ENCODE data around the gene LCE4A. TPM values are rescaled to one million over a fixed set of nuclear protein-coding genes. Genes with fewer than 3 reads are reported as not detected.

LCE4A gene
- total RNA-seq, 1 experiment from 2014 or later: not detected

- Mint-ChIP-seq H3K27me3 (ENCODE audit: low read depth) (peaks cover 16% of the 10 kb centered on the region), H3K36me3 (peaks cover 85% of the 10 kb centered on the region), H3K4me3 (no peak overlapping the region), H3K27ac (no peak overlapping the region), H3K9me3 (peaks cover 94% of the 10 kb centered on the region), H3K4me1 (no peaks in the 10 kb centered on the region)
- ChIA-PET POLR2A (no interaction called here), CTCF (no interaction called here)
- DNase-seq (ENCODE audit: low spot score) (no peak), ATAC-seq (no peak)
- no peak for TF ChIP-seq KAT7 (CRISPR knock-in tag; IDR thresholded peaks at IDR 0.05; ENCODE audit: borderline replicate concordance)
- no peak for TF ChIP-seq NFE2L1 (CRISPR knock-in tag; IDR thresholded peaks at IDR 0.05)
- no peak for TF ChIP-seq SMAD3 (CRISPR knock-in tag; IDR thresholded peaks at IDR 0.05; ENCODE audit: borderline replicate concordance)
- TF ChIP-seq ATF2 (CRISPR knock-in tag; IDR thresholded peaks at IDR 0.05; ENCODE audit: borderline replicate concordance, low read depth): no peak
- TF ChIP-seq MAX (CRISPR knock-in tag; IDR thresholded peaks at IDR 0.05): no peak
- TF ChIP-seq ESRRA (CRISPR knock-in tag; IDR thresholded peaks at IDR 0.05; ENCODE audit: borderline replicate concordance): no peak
- TF ChIP-seq SP1 (CRISPR knock-in tag; conservative IDR thresholded peaks at IDR 0.05): no peak
- TF ChIP-seq NFYB (CRISPR knock-in tag; conservative IDR thresholded peaks at IDR 0.05; ENCODE audit: low read depth): no peak
- TF ChIP-seq ZNF671 (CRISPR knock-in tag; IDR thresholded peaks at IDR 0.05): no peak
- TF ChIP-seq FOXP4 (CRISPR knock-in tag; IDR thresholded peaks at IDR 0.05): no peak
Measured at GRCh38 chr1:152758636-152759035, 50.7 kb downstream of the LCE4A start.

Other genes starting within 250 kb of the LCE4A start
- gene LCE5A, start 197.4 kb upstream of the LCE4A start, total RNA-seq (2021): not detected in 3 replicates
- not detected in 3 replicates for gene CRCT1, start 193.7 kb upstream of the LCE4A start, total RNA-seq (2021)
- not detected in 3 replicates for gene LCE3E, start 141.4 kb upstream of the LCE4A start, total RNA-seq (2021)
- gene LCE3D, start 127.6 kb upstream of the LCE4A start, total RNA-seq (2021): not detected in 3 replicates
- gene LCE3C, start 107.9 kb upstream of the LCE4A start, total RNA-seq (2021): not detected in 3 replicates
- not detected in 3 replicates for gene LCE3B, start 94.3 kb upstream of the LCE4A start, total RNA-seq (2021)
- not detected in 3 replicates for gene LCE3A, start 85.1 kb upstream of the LCE4A start, total RNA-seq (2021)
- not detected in 3 replicates for gene LCE2D, start 44.8 kb upstream of the LCE4A start, total RNA-seq (2021)
- gene LCE2C, start 32.9 kb upstream of the LCE4A start, total RNA-seq (2021): not detected in 3 replicates
- gene LCE2B, start 22.0 kb upstream of the LCE4A start, total RNA-seq (2021): not detected in 3 replicates
- not detected in 3 replicates for gene LCE2A, start 9.8 kb upstream of the LCE4A start, total RNA-seq (2021)
- not detected in 3 replicates for gene KPRP, start 49.9 kb downstream of the LCE4A start, total RNA-seq (2021)
- not detected in 3 replicates for gene LCE1F, start 67.0 kb downstream of the LCE4A start, total RNA-seq (2021)
- not detected in 3 replicates for gene LCE1E, start 78.1 kb downstream of the LCE4A start, total RNA-seq (2021)
- not detected in 3 replicates for gene LCE1D, start 88.6 kb downstream of the LCE4A start, total RNA-seq (2021)
- gene LCE1C, start 98.5 kb downstream of the LCE4A start, total RNA-seq (2021): not detected in 3 replicates
- not detected in 3 replicates for gene LCE1B, start 103.8 kb downstream of the LCE4A start, total RNA-seq (2021)
- gene LCE1A, start 119.3 kb downstream of the LCE4A start, total RNA-seq (2021): not detected in 3 replicates
- not detected in 3 replicates for gene LCE6A, start 134.7 kb downstream of the LCE4A start, total RNA-seq (2021)
- gene LCE7A, start 151.8 kb downstream of the LCE4A start, total RNA-seq (2021): not detected in 3 replicates
- gene SMCP, start 170.2 kb downstream of the LCE4A start, total RNA-seq (2021): not detected in 3 replicates
- not detected in 3 replicates for gene IVL, start 200.4 kb downstream of the LCE4A start, total RNA-seq (2021)
- not detected in 3 replicates for gene SPRR5, start 239.0 kb downstream of the LCE4A start, total RNA-seq (2021)

Data from WTC11 (cell line).